Omental fat pad (tissue), 4 donors: ENCODE measurements around the gene TGFBR1. TPM values are rescaled to one million over a fixed set of nuclear protein-coding genes. Genes with fewer than 3 reads are reported as not detected.
A peak's percentile ranks its signal among the peaks of the same experiment; 100 is the strongest.

Experiments
- ATAC-seq: fragments of 150-250 bp; one replicate; pipeline ENCODE4 v1.9.1; 2016; ENCODE audit warnings: mild to moderate bottlenecking, moderate library complexity; ENCODE audit not compliant: low FRiP score
- DNase-seq: peaks from one replicate; pipeline ENCODE4 v3.0.0-alpha.2; 2019; ENCODE audit warnings: low spot score
- total RNA-seq, 4 donors: library from RNA; depleted of rRNA; stranded (reverse); fragments of >200 nt; gene quantifications; one replicate each; pipeline ENCODE4 v1.1.0, GENCODE V29; 2016
- TF ChIP-seq, protein P1 (sequence below), 3 donors: fragments of 450-650 bp; IDR thresholded peaks; one replicate each; pipeline ENCODE4 v1.5.1; 2016 to 2017; ENCODE audit warnings: antibody characterized with exemption in 3 of 3, mild to moderate bottlenecking in 3 of 3, moderate library complexity in 2 of 3

The TGFBR1 gene
- total RNA-seq, 4 donors from 2014 or later: 20.9 to 35.2 (median 30.9) TPM

DNA sequence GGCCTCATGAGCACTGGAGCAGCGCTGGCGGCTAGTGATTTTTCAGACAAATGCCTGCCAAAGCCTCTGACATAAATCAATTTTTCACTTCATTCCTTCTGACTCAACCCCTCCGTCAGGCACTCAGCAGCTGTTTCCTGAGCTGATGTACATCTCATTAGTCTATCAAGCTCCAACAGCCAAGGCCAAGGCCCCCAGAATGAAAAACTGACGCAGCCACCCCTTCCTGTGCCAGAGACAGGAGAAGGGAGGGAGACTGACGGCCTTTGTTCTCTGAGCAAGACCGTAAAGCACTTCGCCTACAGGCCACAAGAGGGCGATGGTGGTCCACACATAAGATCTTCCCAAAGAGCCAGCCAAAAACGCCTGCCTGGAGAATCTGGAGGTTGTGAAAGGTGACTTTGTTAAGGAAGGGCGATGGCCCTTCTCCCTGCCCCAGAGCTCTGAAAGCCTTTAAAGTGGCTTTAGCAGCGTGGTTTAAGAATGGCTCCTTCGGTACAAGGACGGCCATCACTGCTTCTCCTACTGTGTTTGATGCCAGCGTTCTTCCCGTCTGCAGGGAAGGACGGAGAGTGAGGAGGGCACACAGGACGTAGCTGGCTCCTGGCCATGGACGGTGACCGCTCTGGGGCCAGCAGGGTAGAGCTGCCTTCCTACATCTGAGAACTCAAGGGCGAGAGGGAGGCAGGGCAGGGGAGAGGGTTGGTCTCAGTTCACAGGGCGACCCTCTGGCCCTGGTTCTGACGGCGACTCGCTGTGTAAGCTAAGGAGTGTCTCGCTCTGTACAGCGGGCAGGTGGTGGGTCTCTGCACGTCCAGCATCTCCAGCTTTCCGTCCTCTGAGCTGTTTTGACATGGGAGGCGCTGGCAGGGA is 79.8 kb downstream of the TGFBR1 start:
- TF ChIP-seq, protein P1, sequence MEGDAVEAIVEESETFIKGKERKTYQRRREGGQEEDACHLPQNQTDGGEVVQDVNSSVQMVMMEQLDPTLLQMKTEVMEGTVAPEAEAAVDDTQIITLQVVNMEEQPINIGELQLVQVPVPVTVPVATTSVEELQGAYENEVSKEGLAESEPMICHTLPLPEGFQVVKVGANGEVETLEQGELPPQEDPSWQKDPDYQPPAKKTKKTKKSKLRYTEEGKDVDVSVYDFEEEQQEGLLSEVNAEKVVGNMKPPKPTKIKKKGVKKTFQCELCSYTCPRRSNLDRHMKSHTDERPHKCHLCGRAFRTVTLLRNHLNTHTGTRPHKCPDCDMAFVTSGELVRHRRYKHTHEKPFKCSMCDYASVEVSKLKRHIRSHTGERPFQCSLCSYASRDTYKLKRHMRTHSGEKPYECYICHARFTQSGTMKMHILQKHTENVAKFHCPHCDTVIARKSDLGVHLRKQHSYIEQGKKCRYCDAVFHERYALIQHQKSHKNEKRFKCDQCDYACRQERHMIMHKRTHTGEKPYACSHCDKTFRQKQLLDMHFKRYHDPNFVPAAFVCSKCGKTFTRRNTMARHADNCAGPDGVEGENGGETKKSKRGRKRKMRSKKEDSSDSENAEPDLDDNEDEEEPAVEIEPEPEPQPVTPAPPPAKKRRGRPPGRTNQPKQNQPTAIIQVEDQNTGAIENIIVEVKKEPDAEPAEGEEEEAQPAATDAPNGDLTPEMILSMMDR (IDR thresholded peaks at IDR 0.05): peak in 1 of 3 donors; percentile 81
- DNase-seq (peak; percentile 89), ATAC-seq (peak; percentile 81)

DNA sequence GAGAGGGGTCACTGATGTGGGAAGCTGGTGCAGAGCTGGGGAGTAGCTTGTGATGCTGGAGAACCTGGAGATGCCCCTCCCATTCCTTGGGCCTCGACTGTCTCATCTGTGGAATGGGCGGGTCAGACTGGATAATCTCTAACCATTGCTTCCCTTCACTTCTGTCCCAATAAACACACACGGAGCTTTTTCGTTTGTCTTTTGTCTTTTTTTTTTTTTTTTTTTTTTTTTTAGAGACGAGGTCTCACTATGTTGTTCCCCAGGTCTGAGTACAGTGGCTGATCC is 80.4 kb downstream of the TGFBR1 start:
- ATAC-seq: no peak
- TF ChIP-seq, protein P1 (IDR thresholded peaks at IDR 0.05): no peak
- DNase-seq: no peak

DNA sequence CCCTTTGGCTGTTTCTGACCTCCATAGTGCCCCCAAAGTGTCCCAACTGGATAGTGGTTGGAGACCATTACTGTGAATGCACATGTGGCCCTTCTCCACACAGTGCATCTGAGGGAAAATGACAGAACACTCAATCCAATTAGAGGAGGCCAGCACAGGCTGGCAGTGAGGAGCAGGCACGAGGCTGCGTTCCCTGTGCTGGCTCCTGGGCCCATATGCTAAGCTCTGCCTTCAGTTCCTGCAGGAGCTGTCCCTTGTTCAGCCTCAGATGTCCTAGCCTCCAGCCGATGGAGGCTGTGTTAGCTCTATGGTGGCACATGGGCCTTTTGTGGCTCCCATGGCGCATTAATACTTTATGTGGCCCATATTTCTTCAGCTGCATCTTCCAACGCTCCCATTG is 81.0 kb downstream of the TGFBR1 start:
- TF ChIP-seq, protein P1 (IDR thresholded peaks at IDR 0.05): no peak

DNA sequence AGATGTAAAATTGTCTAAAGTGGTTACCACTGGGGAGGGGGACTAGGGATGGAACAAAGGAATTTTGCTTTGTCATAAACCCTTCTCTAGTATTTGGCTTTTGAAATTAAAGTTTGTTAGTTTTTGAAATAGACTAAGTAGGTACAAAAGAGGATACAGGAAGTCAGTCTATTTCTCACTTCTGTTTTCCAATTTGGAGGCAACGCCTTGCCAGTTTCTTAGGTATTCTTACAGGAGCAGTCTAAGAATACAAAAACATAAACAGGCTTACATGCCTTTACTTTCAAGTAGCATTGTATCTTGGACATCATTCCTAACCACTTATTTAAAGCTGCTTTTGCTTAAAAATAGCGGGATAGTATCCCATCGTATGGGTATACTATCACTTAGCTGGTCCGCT is 82.4 kb downstream of the TGFBR1 start:
- TF ChIP-seq, protein P1 (IDR thresholded peaks at IDR 0.05): no peak
- no peak for DNase-seq
- ATAC-seq: no peak

More for the DNA sequence above, 81.0 kb downstream of the TGFBR1 start:
- DNase-seq (no peak), ATAC-seq (no peak)

DNA sequence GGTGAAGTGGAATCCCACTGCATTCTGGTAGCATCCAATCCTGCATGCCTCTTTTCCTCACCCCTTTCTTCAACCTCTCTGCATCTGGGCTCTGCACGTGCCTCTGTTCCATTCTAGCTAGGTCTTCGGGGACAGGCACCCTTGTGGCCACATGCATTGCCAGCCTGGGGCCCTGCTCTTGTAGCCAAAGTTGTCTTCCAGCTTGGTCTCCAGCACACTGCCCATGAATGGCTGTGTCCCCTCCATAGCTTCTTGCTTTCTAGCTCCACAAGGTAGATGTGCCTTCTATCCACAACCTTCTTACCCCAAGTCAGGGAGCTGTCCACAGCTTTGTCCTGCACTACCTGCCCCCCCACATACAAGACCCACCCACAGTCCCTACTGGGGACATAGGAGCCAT is 84.3 kb downstream of the TGFBR1 start:
- ATAC-seq: no peak
- no peak for DNase-seq
- TF ChIP-seq, protein P1 (IDR thresholded peaks at IDR 0.05): no peak

DNA sequence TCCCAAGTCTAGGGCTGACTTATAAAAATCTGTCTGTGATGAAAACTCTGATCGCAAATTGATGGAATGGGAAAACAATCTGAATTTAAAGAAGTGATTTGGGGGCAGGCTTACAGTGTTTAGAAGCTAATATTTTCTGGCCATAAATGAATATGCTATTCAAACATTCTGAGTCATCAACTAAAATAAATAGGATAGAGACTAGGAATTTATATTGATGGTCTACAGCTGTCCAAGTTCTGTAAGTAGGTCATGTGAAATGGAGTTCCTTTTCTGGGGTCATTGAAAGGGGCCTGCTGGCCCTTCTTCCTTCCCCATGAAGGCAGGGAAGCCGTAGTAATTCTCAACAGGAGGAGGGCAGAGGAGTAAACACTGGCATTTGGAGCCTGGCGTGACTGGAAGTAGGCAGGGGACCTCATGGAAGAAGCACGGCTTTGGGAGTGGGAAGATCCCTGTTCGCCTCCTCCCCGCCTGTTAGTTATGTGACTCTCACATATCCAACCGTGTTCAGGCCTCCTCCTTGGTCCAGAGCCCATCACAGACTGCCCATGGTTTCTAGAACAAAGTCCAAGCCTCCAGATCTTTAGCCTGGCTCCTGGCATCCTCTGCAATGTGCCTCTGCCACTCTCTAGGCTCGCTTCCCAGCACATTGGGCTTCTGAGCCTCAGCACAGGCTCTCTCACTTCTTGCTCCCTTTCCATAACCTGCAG is 85.1 kb downstream of the TGFBR1 start:
- no peak for DNase-seq
- TF ChIP-seq, protein P1 (IDR thresholded peaks at IDR 0.05): no peak
- ATAC-seq: no peak
